Loucy (cell line): ENCODE results near the gene AVP.

ENCODE experiments used
- H2AFZ ChIP-seq: fragments of 200-600 bp; sonication (generic); 2 replicates; pipeline ENCODE4 v1.6.0; 2016; ENCODE audit warnings: antibody characterized with exemption, mild to moderate bottlenecking, low read length, moderate library complexity
- H3F3A ChIP-seq: fragments of 200-600 bp; 2 replicates; pipeline ENCODE4 v1.6.0; 2016; ENCODE audit warnings: antibody characterized with exemption, low read depth, mild to moderate bottlenecking
- H3K27me3 ChIP-seq: fragments of 200-600 bp; sonication (generic); 2 replicates; pipeline ENCODE4 v1.6.1; 2014; ENCODE audit warnings: low read length, mild to moderate bottlenecking; ENCODE audit not compliant: insufficient read depth, poor library complexity, severe bottlenecking
- H3K36me3 ChIP-seq: fragments of 200-600 bp; sonication (generic); 2 replicates; pipeline ENCODE4 v1.6.1; 2016; ENCODE audit warnings: low read length; ENCODE audit not compliant: insufficient read depth
- H3K4me1 ChIP-seq: fragments of 200-600 bp; sonication (generic); 2 replicates; pipeline ENCODE4 v1.5.1; 2014; ENCODE audit warnings: low read length, mild to moderate bottlenecking; ENCODE audit not compliant: insufficient read depth, poor library complexity, severe bottlenecking
- H3K4me2 ChIP-seq: fragments of 200-600 bp; sonication (generic); 2 replicates; pipeline ENCODE4 v1.6.0; 2014; ENCODE audit warnings: antibody characterized with exemption, low read length, low read depth, mild to moderate bottlenecking; ENCODE audit not compliant: poor library complexity, severe bottlenecking
- H3K4me3 ChIP-seq: fragments of 200-600 bp; sonication (generic); 2 replicates; pipeline ENCODE4 v1.5.1; 2014; ENCODE audit warnings: low read length, mild to moderate bottlenecking, mixed read lengths; ENCODE audit not compliant: poor library complexity, severe bottlenecking
- H3K79me2 ChIP-seq: fragments of 200-600 bp; sonication (generic); 2 replicates; pipeline ENCODE4 v1.6.1; 2014; ENCODE audit warnings: low read length; ENCODE audit not compliant: insufficient read depth
- H3K9ac ChIP-seq: fragments of 200-600 bp; sonication (generic); 2 replicates; pipeline ENCODE4 v1.6.0; 2014; ENCODE audit warnings: mild to moderate bottlenecking, low read depth, low read length, moderate library complexity; ENCODE audit not compliant: poor library complexity, severe bottlenecking
- H3K9me2 ChIP-seq: fragments of 200-600 bp; sonication (generic); replicated peaks from 2 replicates; pipeline ENCODE4 v1.6.1; 2016; ENCODE audit warnings: low read depth, low read length, mixed read lengths
- H3K9me3 ChIP-seq: fragments of 200-600 bp; sonication (generic); 2 replicates; pipeline ENCODE4 v1.6.1; 2014; ENCODE audit warnings: mild to moderate bottlenecking, antibody characterized with exemption, low read length, low read depth; ENCODE audit not compliant: insufficient read depth
- H4K20me1 ChIP-seq: fragments of 200-600 bp; sonication (generic); 2 replicates; pipeline ENCODE4 v1.6.0; 2014; ENCODE audit warnings: antibody characterized with exemption, low read length, mild to moderate bottlenecking; ENCODE audit not compliant: insufficient read depth, poor library complexity, severe bottlenecking
- EZH2phosphoT487 ChIP-seq: fragments of 200-600 bp; IDR thresholded peaks from 2 replicates; pipeline ENCODE4 v1.6.1; 2018; ENCODE audit warnings: antibody characterized with exemption, mild to moderate bottlenecking, moderate library complexity, borderline replicate concordance
- TF ChIP-seq, protein P1 (sequence below): fragments of 200-600 bp; sonication (generic); conservative IDR thresholded peaks from 2 replicates; pipeline ENCODE4 v1.5.1; 2014; ENCODE audit warnings: mild to moderate bottlenecking, antibody characterized with exemption, low read length

The AVP gene

DNA sequence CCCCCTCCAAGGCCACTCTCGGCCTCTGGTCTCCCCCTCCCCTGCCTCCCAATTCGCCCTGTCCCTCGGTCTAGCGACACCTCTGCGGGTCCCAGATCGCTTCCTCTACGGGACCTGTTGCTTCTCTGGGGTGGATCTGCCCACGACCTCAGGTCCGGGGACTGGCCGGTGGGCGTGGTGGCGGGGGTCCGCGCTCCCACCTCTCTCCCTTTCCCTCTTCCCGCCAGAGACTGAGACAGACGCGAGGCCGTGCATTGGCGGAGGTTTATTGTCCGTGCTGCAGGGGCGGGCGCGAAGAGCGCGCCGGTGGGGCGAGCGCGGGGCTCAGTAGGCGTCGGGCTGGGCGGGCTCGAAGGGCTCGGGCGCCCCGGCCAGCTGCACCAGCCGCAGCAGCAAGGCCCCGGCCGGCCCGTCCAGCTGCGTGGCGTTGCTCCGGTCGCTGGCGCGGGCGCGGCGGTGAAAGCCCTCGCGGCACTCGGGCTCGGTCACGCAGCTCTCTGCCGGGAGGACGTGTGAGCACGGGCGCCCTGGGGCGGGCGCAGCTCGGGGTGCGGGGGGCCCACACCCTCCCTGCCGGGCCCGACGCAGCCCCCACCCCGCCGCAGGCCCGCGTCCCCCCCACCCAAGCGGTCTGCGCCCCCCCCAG, 2.1 kb downstream of the AVP start:
- no peaks in the 10 kb centered on the region for H3K9me2 ChIP-seq
- peaks cover 12% of the 10 kb centered on the region for H3K4me1 ChIP-seq
- no peaks in the 10 kb centered on the region for H3F3A ChIP-seq
- no peak overlapping the region for H3K4me2 ChIP-seq
- no peaks in the 10 kb centered on the region for H4K20me1 ChIP-seq
- H3K79me2 ChIP-seq = no peaks in the 10 kb centered on the region
- H3K36me3 ChIP-seq = no peaks in the 10 kb centered on the region
- H3K4me3 ChIP-seq = no peak overlapping the region
- TF ChIP-seq, protein P1, sequence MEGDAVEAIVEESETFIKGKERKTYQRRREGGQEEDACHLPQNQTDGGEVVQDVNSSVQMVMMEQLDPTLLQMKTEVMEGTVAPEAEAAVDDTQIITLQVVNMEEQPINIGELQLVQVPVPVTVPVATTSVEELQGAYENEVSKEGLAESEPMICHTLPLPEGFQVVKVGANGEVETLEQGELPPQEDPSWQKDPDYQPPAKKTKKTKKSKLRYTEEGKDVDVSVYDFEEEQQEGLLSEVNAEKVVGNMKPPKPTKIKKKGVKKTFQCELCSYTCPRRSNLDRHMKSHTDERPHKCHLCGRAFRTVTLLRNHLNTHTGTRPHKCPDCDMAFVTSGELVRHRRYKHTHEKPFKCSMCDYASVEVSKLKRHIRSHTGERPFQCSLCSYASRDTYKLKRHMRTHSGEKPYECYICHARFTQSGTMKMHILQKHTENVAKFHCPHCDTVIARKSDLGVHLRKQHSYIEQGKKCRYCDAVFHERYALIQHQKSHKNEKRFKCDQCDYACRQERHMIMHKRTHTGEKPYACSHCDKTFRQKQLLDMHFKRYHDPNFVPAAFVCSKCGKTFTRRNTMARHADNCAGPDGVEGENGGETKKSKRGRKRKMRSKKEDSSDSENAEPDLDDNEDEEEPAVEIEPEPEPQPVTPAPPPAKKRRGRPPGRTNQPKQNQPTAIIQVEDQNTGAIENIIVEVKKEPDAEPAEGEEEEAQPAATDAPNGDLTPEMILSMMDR = no peak
- TF ChIP-seq EZH2phosphoT487 = no peak
- no peaks in the 10 kb centered on the region for H3K27me3 ChIP-seq
- no peaks in the 10 kb centered on the region for H3K9me3 ChIP-seq
- H3K9ac ChIP-seq = no peak overlapping the region
- no peak overlapping the region for H2AFZ ChIP-seq

DNA sequence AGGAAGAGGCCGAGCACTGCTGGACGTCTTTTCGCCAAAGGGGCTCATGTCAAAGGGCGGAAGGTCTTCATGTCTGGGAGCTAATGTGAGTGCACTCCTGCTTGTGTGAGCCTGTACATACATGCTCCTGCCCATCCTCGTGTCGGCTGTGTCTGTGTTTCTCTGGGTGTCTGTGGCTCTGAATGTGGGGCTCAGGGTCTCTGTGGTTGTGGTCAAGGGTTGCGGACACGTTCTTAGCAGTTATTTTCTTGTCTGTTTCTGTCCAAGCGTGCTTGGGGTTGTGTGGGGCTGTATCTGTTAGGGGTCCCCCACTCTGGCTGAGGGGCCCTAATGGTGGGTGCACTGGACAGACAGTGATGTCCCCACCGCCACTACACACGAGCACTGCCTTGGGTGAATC, 2.9 kb downstream of the AVP start:
- H3K4me3 ChIP-seq = no peak overlapping the region
- no peaks in the 10 kb centered on the region for H3K27me3 ChIP-seq
- no peak overlapping the region for H2AFZ ChIP-seq
- no peak for TF ChIP-seq EZH2phosphoT487
- TF ChIP-seq, protein P1 = no peak
- no peaks in the 10 kb centered on the region for H3K79me2 ChIP-seq
- no peaks in the 10 kb centered on the region for H3K9me3 ChIP-seq
- H3K9me2 ChIP-seq = no peaks in the 10 kb centered on the region
- no peaks in the 10 kb centered on the region for H3F3A ChIP-seq
- no peaks in the 10 kb centered on the region for H3K36me3 ChIP-seq
- H3K9ac ChIP-seq = no peak overlapping the region
- no peaks in the 10 kb centered on the region for H4K20me1 ChIP-seq
- H3K4me1 ChIP-seq = peaks cover 13% of the 10 kb centered on the region
- H3K4me2 ChIP-seq = no peak overlapping the region

DNA sequence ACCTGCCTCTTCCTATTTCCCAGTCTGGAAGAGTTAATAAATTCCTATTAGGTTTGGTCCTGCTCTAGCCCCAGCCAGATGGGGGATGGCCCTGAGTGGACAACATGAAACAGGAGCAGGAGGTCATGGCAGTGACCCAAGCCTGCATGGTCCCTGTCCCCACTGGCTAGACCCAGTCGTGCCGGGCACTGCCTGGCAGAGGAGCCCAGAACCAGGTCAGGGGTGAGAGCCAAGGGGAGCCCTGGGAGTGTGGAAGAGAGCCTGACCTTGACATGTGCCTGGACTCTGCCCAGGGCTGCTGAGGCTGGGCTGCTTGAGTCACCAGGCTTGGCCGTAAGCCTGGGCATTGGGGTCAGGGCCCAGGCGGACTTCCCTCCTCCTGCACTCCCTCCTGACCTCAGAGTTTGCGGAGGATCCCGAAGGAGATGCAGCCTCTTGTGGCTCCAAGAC, 3.6 kb downstream of the AVP start:
- Histone ChIP-seq H3K4me3 (no peak overlapping the region), H3K9me3 (no peaks in the 10 kb centered on the region), H2AFZ (no peak overlapping the region), H4K20me1 (no peaks in the 10 kb centered on the region), H3F3A (no peaks in the 10 kb centered on the region), H3K9ac (no peak overlapping the region), H3K9me2 (no peaks in the 10 kb centered on the region), H3K79me2 (no peaks in the 10 kb centered on the region), H3K4me1 (peaks cover 13% of the 10 kb centered on the region), H3K4me2 (no peak overlapping the region), H3K36me3 (no peaks in the 10 kb centered on the region), H3K27me3 (no peaks in the 10 kb centered on the region)
- TF ChIP-seq EZH2phosphoT487 = no peak
- TF ChIP-seq, protein P1 = no peak
